ENCODE data around the gene REM2. TPM values are rescaled to one million over a fixed set of nuclear protein-coding genes. Genes with fewer than 3 reads are reported as not detected.

Gene REM2
- total and polyA plus RNA-seq, 2 donors (not counting 1 experiment from before 2014, with no cell fraction given) = 0.06 to 0.17 TPM

- Histone ChIP-seq H3K79me2 (ENCODE audit: control insufficient read depth, insufficient read depth, low read length) (no peaks in the 10 kb centered on the region), H3K4me2 (ENCODE audit: extremely low read depth, insufficient read depth, low read length) (peak overlapping the region; percentile 38), H3K4me1 (ENCODE audit: control insufficient read depth, extremely low read depth, insufficient read depth, low read length) (peaks cover 2% of the 10 kb centered on the region), H3K9ac (ENCODE audit: insufficient read depth, low read length) (no peak overlapping the region), H2AFZ (ENCODE audit: low read length) (no peak overlapping the region), H3K4me3 (replicated peaks in 1 of 4; ENCODE audit: control extremely low read depth in 1 of 4, insufficient read depth in 1 of 4, low read depth in 3 of 4, low read length in 4 of 4) (peak overlapping the region; percentile 15 to 79 (median 41)), H3K27me3 (ENCODE audit: control insufficient read depth, insufficient read depth, low read length) (no peaks in the 10 kb centered on the region), H4K20me1 (ENCODE audit: control insufficient read depth, extremely low read depth, insufficient read depth, low read length) (no peaks in the 10 kb centered on the region), H3K9me3 (ENCODE audit: control insufficient read depth, insufficient read depth, low read depth, low read length) (no peaks in the 10 kb centered on the region), H3K36me3 (ENCODE audit: control insufficient read depth, insufficient read depth, low read length) (no peaks in the 10 kb centered on the region), H3K27ac (ENCODE audit: insufficient read depth, low read length) (no peak overlapping the region)
- DNase-seq (ENCODE audit: low read depth in 2 of 2) = no peak
- no peak for TF ChIP-seq EZH2 (IDR thresholded peaks at IDR 0.05; ENCODE audit: low read length, missing control alignments)
- TF ChIP-seq CTCF (conservative IDR thresholded peaks at IDR 0.05 in 1 of 2, IDR thresholded peaks at IDR 0.05 in 1 of 2; ENCODE audit: low read depth in 1 of 2, low read length in 2 of 2) = no peak
Observed at GRCh38 chr14:22887990-22888378, 5.0 kb downstream of the REM2 start.

- no peak for DNase-seq (ENCODE audit: low read depth in 2 of 2)
- no peaks in the 10 kb centered on the region for H4K20me1 ChIP-seq (ENCODE audit: control insufficient read depth, extremely low read depth, insufficient read depth, low read length)
- TF ChIP-seq EZH2 (IDR thresholded peaks at IDR 0.05; ENCODE audit: low read length, missing control alignments) (no peak), CTCF (conservative IDR thresholded peaks at IDR 0.05 in 1 of 2, IDR thresholded peaks at IDR 0.05 in 1 of 2; ENCODE audit: low read depth in 1 of 2, low read length in 2 of 2) (no peak)
Observed at GRCh38 chr14:22888662-22889061, 5.6 kb downstream of the REM2 start.

GRCh38 chr14:22890416-22890815, 7.4 kb downstream of the REM2 start:
- no peak overlapping the region for H2AFZ ChIP-seq (ENCODE audit: low read length)
- H3K4me3 ChIP-seq (replicated peaks in 1 of 4; ENCODE audit: control extremely low read depth in 1 of 4, insufficient read depth in 1 of 4, low read depth in 3 of 4, low read length in 4 of 4) = no peak overlapping the region
- H3K36me3 ChIP-seq (ENCODE audit: control insufficient read depth, insufficient read depth, low read length) = no peaks in the 10 kb centered on the region
- DNase-seq (ENCODE audit: low read depth in 2 of 2) = no peak
- no peak overlapping the region for H3K27ac ChIP-seq (ENCODE audit: insufficient read depth, low read length)
- no peaks in the 10 kb centered on the region for H3K79me2 ChIP-seq (ENCODE audit: control insufficient read depth, insufficient read depth, low read length)
- H3K4me2 ChIP-seq (ENCODE audit: extremely low read depth, insufficient read depth, low read length) = no peak overlapping the region
- H3K9ac ChIP-seq (ENCODE audit: insufficient read depth, low read length) = no peak overlapping the region
- peaks cover 2% of the 10 kb centered on the region for H3K4me1 ChIP-seq (ENCODE audit: control insufficient read depth, extremely low read depth, insufficient read depth, low read length)
- H4K20me1 ChIP-seq (ENCODE audit: control insufficient read depth, extremely low read depth, insufficient read depth, low read length) = no peaks in the 10 kb centered on the region
- no peaks in the 10 kb centered on the region for H3K9me3 ChIP-seq (ENCODE audit: control insufficient read depth, insufficient read depth, low read depth, low read length)
- TF ChIP-seq EZH2 (IDR thresholded peaks at IDR 0.05; ENCODE audit: low read length, missing control alignments) (no peak), CTCF (conservative IDR thresholded peaks at IDR 0.05 in 1 of 2, IDR thresholded peaks at IDR 0.05 in 1 of 2; ENCODE audit: low read depth in 1 of 2, low read length in 2 of 2) (no peak)
- no peaks in the 10 kb centered on the region for H3K27me3 ChIP-seq (ENCODE audit: control insufficient read depth, insufficient read depth, low read length)

More at GRCh38 chr14:22888662-22889061, 5.6 kb downstream of the REM2 start:
- H2AFZ ChIP-seq (ENCODE audit: low read length) = no peak overlapping the region
- H3K36me3 ChIP-seq (ENCODE audit: control insufficient read depth, insufficient read depth, low read length) = no peaks in the 10 kb centered on the region
- no peak overlapping the region for H3K9ac ChIP-seq (ENCODE audit: insufficient read depth, low read length)
- no peak overlapping the region for H3K27ac ChIP-seq (ENCODE audit: insufficient read depth, low read length)
- no peaks in the 10 kb centered on the region for H3K9me3 ChIP-seq (ENCODE audit: control insufficient read depth, insufficient read depth, low read depth, low read length)
- H3K4me1 ChIP-seq (ENCODE audit: control insufficient read depth, extremely low read depth, insufficient read depth, low read length) = peaks cover 2% of the 10 kb centered on the region
- no peak overlapping the region for H3K4me2 ChIP-seq (ENCODE audit: extremely low read depth, insufficient read depth, low read length)
- no peaks in the 10 kb centered on the region for H3K79me2 ChIP-seq (ENCODE audit: control insufficient read depth, insufficient read depth, low read length)
- H3K4me3 ChIP-seq (replicated peaks in 1 of 4; ENCODE audit: control extremely low read depth in 1 of 4, insufficient read depth in 1 of 4, low read depth in 3 of 4, low read length in 4 of 4) = no peak overlapping the region
- H3K27me3 ChIP-seq (ENCODE audit: control insufficient read depth, insufficient read depth, low read length) = no peaks in the 10 kb centered on the region
